HepG2 (cell line): ENCODE results near the gene EIF4G3. TPM values are rescaled to one million over a fixed set of nuclear protein-coding genes. Genes with fewer than 3 reads are reported as not detected.

Source experiments
- ATAC-seq: fragments of 200-7000 bp; cut with Tn5 transposase; 3 replicates; pipeline ENCODE4 v1.9.1; 2020; ENCODE audit warnings: mild to moderate bottlenecking, moderate library complexity
- BruUV-seq: library from RNA; stranded (reverse); fragments of 400-500 nt; replicated peaks from 2 replicates; lab custom pipeline; 2021; lab: Mats Ljungman, UMichigan
- CTCF ChIA-PET: fragments of 300-600 bp; formaldehyde crosslinking; extraction: SDS; loops from one replicate; lab custom pipeline; 2021; ENCODE audit warnings: low total read pairs, inconsistent platforms, low intra/inter-chr PET ratio; lab: Yijun Ruan, JAX
- POLR2A ChIA-PET: fragments of 350-600 bp; sonication (Branson Sonifier 250); formaldehyde crosslinking; loops from one replicate; lab custom pipeline; 2020; ENCODE audit warnings: antibody characterized with exemption, inconsistent platforms; lab: Yijun Ruan, JAX
- DNase-seq: peaks from one replicate; pipeline ENCODE4 v3.0.0-alpha.2; 2015; ENCODE audit warnings: low spot score
- FAIRE-seq: peaks from 3 replicates; lab custom pipeline; 2011; peaks lifted over from hg19 to GRCh38; lab: Jason Lieb, UNC
- H2AFZ ChIP-seq: one replicate; pipeline ENCODE4 v1.6.1; 2011; ENCODE audit warnings: low read length, inconsistent platforms
- H3K27ac ChIP-seq: fragments of 300-600 bp; 3 replicates; pipeline ENCODE4 v1.8.0; 2011; ENCODE audit warnings: mixed run types, mild to moderate bottlenecking, mixed read lengths, low read length, inconsistent platforms; ENCODE audit not compliant: insufficient read depth; ENCODE audit errors: extremely low read length
- H3K27me3 ChIP-seq, 2 experiments: fragments of 200-600 bp in 1 of 2; 2 replicates in 1 of 2; 3 replicates in 1 of 2; pipeline versions ENCODE4 v1.6.0 to v1.8.0; 2011; ENCODE audit warnings: low read length in 2 of 2, mild to moderate bottlenecking in 2 of 2, moderate library complexity in 2 of 2, inconsistent platforms in 1 of 2; ENCODE audit not compliant: insufficient read depth in 2 of 2, control insufficient read depth in 1 of 2
- H3K36me3 ChIP-seq, 2 experiments: fragments of 200-600 bp in 1 of 2; replicated peaks in 1 of 2; 2 replicates in 1 of 2; 3 replicates in 1 of 2; pipeline versions ENCODE4 v1.5.1 to v1.8.0; 2011; ENCODE audit warnings: low read length in 2 of 2, inconsistent platforms in 1 of 2; ENCODE audit not compliant: insufficient read depth in 2 of 2, control insufficient read depth in 1 of 2
- H3K4me1 ChIP-seq: 2 replicates; pipeline ENCODE4 v1.5.1; 2012; ENCODE audit warnings: low read length, inconsistent platforms; ENCODE audit not compliant: insufficient read depth
- H3K4me2 ChIP-seq: 2 replicates; pipeline ENCODE4 v1.6.0; 2011; ENCODE audit warnings: low read depth, low read length, inconsistent platforms
- H3K4me3 ChIP-seq, 3 experiments: fragments of 200-600 bp in 1 of 3; sonication (generic), shearing (Covaris generic) in 1 of 3; replicated peaks in 1 of 3; 2 replicates each; pipeline ENCODE4 v1.5.1; 2011 to 2016; ENCODE audit warnings: low read length in 3 of 3, inconsistent platforms in 2 of 3, low read depth in 2 of 3, mild to moderate bottlenecking in 2 of 3, control low read depth in 1 of 3, mixed read lengths in 1 of 3; ENCODE audit not compliant: insufficient read depth in 1 of 3
- H3K79me2 ChIP-seq: one replicate; pipeline ENCODE4 v1.6.1; 2011; ENCODE audit warnings: low read length, inconsistent platforms; ENCODE audit not compliant: insufficient read depth
- H3K9ac ChIP-seq: 2 replicates; pipeline ENCODE4 v1.6.0; 2011; ENCODE audit warnings: mild to moderate bottlenecking, low read depth, low read length, inconsistent platforms; ENCODE audit not compliant: insufficient read depth
- H3K9me3 ChIP-seq: 2 replicates; pipeline ENCODE4 v1.5.1; 2012; ENCODE audit warnings: mild to moderate bottlenecking, low read length
- H4K20me1 ChIP-seq: 2 replicates; pipeline ENCODE4 v1.6.0; 2011; ENCODE audit warnings: inconsistent platforms, mild to moderate bottlenecking, low read length, moderate library complexity; ENCODE audit not compliant: insufficient read depth
- HNRNPK ChIP-seq: fragments of 200-400 bp; formaldehyde crosslinking; IDR thresholded peaks from 2 replicates; pipeline ENCODE4 v1.6.1; 2018; ENCODE audit warnings: low read length, low read depth, moderate library complexity, mild to moderate bottlenecking; ENCODE audit not compliant: poor library complexity, severe bottlenecking
- MAFF ChIP-seq: IDR thresholded peaks from 2 replicates; pipeline ENCODE4 v1.6.1; 2011; ENCODE audit warnings: low read depth, low read length, improper control_type of control experiment
- MAFK ChIP-seq, 2 experiments: IDR thresholded peaks in 1 of 2; conservative IDR thresholded peaks in 1 of 2; 2 replicates each; pipeline ENCODE4 v1.6.1; 2011; ENCODE audit warnings: improper control_type of control experiment in 2 of 2, low read length in 2 of 2
- PCBP1 ChIP-seq: fragments of 200-400 bp; formaldehyde crosslinking; IDR thresholded peaks from 2 replicates; pipeline ENCODE4 v1.6.1; 2017; ENCODE audit warnings: mild to moderate bottlenecking, low read depth, low read length, borderline replicate concordance
- PCBP2 ChIP-seq: fragments of 200-400 bp; formaldehyde crosslinking; optimal IDR thresholded peaks from 2 replicates; pipeline ENCODE3; 2018; ENCODE audit warnings: low read length, low read depth; ENCODE audit not compliant: poor library complexity, severe bottlenecking
- PLRG1 ChIP-seq: fragments of 450-650 bp; conservative IDR thresholded peaks from 2 replicates; pipeline ENCODE4 v1.6.1; 2016
- TCF7L2 ChIP-seq: IDR thresholded peaks from 2 replicates; pipeline ENCODE4 v1.6.1; 2011; ENCODE audit warnings: mild to moderate bottlenecking, low read depth, low read length, moderate library complexity
- ZFP1 ChIP-seq: IDR thresholded peaks from 2 replicates; pipeline ENCODE4 v1.6.1; 2016
- WGBS: methylation state at CpG from one replicate; pipeline ENCODE4 v1.1.6; 2017; ENCODE audit warnings: low lambda C conversion rate; 5-methylcytosine and 5-hydroxymethylcytosine counted together
- in situ Hi-C: cut with HindIII; loops from 2 replicates; pipeline ENCODE4 v1.10.0; 2017; ENCODE audit warnings: low pct_unique_long_range_greater_than_20kb; ENCODE audit not compliant: extremely low pct_ligation_motif_present
- intact Hi-C: fragments of 100-400 bp; cut with micrococcal nuclease; formaldehyde crosslinking; loops from one replicate; pipeline ENCODE4 v1.10.0; 2022; ENCODE audit not compliant: unreplicated experiment
- polyA plus RNA-seq, 8 experiments: library from polyadenylated mRNA; depleted of rRNA in 3 of 8; stranded (reverse) in 7 of 8; unstranded in 1 of 8; fragments of >200 nt; fragmentation: Illumina TruSeq in 4 of 8; extraction: Trizol in 4 of 8; gene quantifications; 2 replicates each; pipeline versions ENCODE4 v1.2.1 to v1.2.3, GENCODE V29; 2011 to 2016; ENCODE audit warnings: low read depth in 4 of 8, missing spikeins in 1 of 8, mixed read lengths in 1 of 8; ENCODE audit not compliant: insufficient read depth in 1 of 8
- total RNA-seq, 5 experiments: library from RNA; depleted of rRNA; stranded (reverse); fragments of >200 nt; fragmentation: Illumina TruSeq; extraction: Trizol; gene quantifications; 2 replicates each; pipeline ENCODE4 v1.2.3, GENCODE V29; 2016; ENCODE audit warnings: low read depth in 1 of 5
- TF ChIP-seq, protein P1 (sequence below): sonication (generic); formaldehyde crosslinking; IDR thresholded peaks from 2 replicates; pipeline ENCODE4 v1.4.0; 2020; ENCODE audit warnings: mild to moderate bottlenecking, missing genetic modification reagents

Gene EIF4G3
- total and polyA plus RNA-seq, 2 of the 13 experiments (the other 11 are each of a cell fraction or from before 2014, with no cell fraction given): 22.2 to 27.6 TPM

DNA sequence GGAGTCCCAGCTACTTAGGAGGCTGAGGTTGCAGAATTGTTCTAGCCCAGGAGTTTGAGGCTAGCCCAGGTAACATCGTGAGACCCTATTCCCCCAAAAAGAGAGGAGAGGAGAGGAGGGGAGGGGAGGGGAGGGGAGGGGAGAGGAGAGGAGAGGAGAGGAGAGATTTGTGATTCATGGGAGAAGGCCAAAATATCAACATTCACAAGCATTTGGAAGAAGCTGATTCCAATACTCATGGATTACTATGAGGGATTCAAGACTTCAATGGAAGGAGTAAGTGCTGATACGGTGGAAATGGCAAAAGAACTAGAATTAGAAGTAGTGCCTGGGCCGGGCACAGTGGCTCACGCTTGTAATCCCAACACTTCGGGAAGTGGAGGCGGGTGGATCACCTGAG, 187.8 kb downstream of the EIF4G3 start:
- ATAC-seq (no peak), DNase-seq (no peak), FAIRE-seq (no peak)
- in situ Hi-C loops: loop anchor here (25.0 kb wide), 1 partner anchor 198 kb away; the partner anchor contains the start of gene EIF4G3
- Histone ChIP-seq H3K4me3 (no peak overlapping the region), H3K4me2 (no peak overlapping the region), H3K27me3 (no peaks in the 10 kb centered on the region; a peak in 1 of 5 replicates), H3K4me1 (no peaks in the 10 kb centered on the region), H3K9me3 (no peaks in the 10 kb centered on the region), H3K9ac (no peak overlapping the region), H3K36me3 (no peaks in the 10 kb centered on the region), H2AFZ (no peak overlapping the region), H3K27ac (no peak overlapping the region), H3K79me2 (peaks cover 2% of the 10 kb centered on the region), H4K20me1 (no peaks in the 10 kb centered on the region)
- no peak for TF ChIP-seq PLRG1
- peak; percentile 52 for TF ChIP-seq PCBP2
- TF ChIP-seq HNRNPK: peak; percentile 98
- peak; percentile 46 for TF ChIP-seq MAFF
- TF ChIP-seq MAFK (conservative IDR thresholded peaks at IDR 0.05 in 1 of 2, IDR thresholded peaks at IDR 0.05 in 1 of 2; ENCODE audit: low read length in 2 of 2): peak; percentile 31 to 49; a peak in 3 of 4 replicates
- 0 out of 2 replicates have a peak, but pooled peaks have one; percentile 68 for TF ChIP-seq PCBP1
- ChIA-PET POLR2A (no interaction called here), CTCF (no interaction called here)
- 96% methylated on average over 6 of the region's 6 CpGs for WGBS
- BruUV-seq: no TSS peak
- intact Hi-C loops: no loop called here

GRCh38 chr1:20987831-20988825, 188.6 kb downstream of the EIF4G3 start:
- Histone ChIP-seq H3K4me2 (no peak overlapping the region), H3K4me1 (no peaks in the 10 kb centered on the region), H3K27me3 (no peaks in the 10 kb centered on the region; a peak in 1 of 5 replicates), H3K4me3 (no peak overlapping the region), H3K9ac (no peak overlapping the region), H3K9me3 (no peaks in the 10 kb centered on the region), H2AFZ (no peak overlapping the region), H3K27ac (no peak overlapping the region), H3K79me2 (peaks cover 2% of the 10 kb centered on the region), H4K20me1 (no peaks in the 10 kb centered on the region), H3K36me3 (no peaks in the 10 kb centered on the region)
- TF ChIP-seq TCF7L2 (no peak), ZFP1 (CRISPR knock-in tag) (no peak)
- TF ChIP-seq, protein P1, sequence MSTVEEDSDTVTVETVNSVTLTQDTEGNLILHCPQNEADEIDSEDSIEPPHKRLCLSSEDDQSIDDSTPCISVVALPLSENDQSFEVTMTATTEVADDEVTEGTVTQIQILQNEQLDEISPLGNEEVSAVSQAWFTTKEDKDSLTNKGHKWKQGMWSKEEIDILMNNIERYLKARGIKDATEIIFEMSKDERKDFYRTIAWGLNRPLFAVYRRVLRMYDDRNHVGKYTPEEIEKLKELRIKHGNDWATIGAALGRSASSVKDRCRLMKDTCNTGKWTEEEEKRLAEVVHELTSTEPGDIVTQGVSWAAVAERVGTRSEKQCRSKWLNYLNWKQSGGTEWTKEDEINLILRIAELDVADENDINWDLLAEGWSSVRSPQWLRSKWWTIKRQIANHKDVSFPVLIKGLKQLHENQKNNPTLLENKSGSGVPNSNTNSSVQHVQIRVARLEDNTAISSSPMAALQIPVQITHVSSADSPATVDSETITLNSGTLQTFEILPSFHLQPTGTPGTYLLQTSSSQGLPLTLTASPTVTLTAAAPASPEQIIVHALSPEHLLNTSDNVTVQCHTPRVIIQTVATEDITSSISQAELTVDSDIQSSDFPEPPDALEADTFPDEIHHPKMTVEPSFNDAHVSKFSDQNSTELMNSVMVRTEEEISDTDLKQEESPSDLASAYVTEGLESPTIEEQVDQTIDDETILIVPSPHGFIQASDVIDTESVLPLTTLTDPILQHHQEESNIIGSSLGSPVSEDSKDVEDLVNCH (CRISPR knock-in tag): no peak
- in situ Hi-C loops (loop anchor here (25.0 kb wide), 1 partner anchor 199 kb away; the partner anchor contains the start of gene EIF4G3), intact Hi-C loops (no loop called here)
- DNase-seq: no peak
- no peak for ATAC-seq
- ChIA-PET CTCF (no interaction called here), POLR2A (no interaction called here)
- no TSS peak for BruUV-seq
- FAIRE-seq: no peak
